BLaER1 treated with 17β-estradiol and CSF1 and Interleukin-3, amounts not matched to agents 10 nM and 100 nM (cell line): ENCODE results near the gene DGKZ.

Experiments used
- H3K27ac ChIP-seq, 11 experiments: shearing (Covaris generic); formaldehyde crosslinking; 2 replicates each; pipeline ENCODE4 v1.8.1; 2022
- H3K27me3 ChIP-seq, 11 experiments: shearing (Covaris generic); formaldehyde crosslinking; 2 replicates each; pipeline ENCODE4 v1.8.1; 2022
- H3K36me3 ChIP-seq, 11 experiments: shearing (Covaris generic); formaldehyde crosslinking; 2 replicates each; pipeline ENCODE4 v1.8.1; 2022
- H3K4me1 ChIP-seq, 10 experiments: shearing (Covaris generic); formaldehyde crosslinking; 2 replicates each; pipeline ENCODE4 v1.8.1; 2022
- H3K4me2 ChIP-seq, 11 experiments: shearing (Covaris generic); formaldehyde crosslinking; 2 replicates each; pipeline ENCODE4 v1.8.1; 2022
- H3K4me3 ChIP-seq, 10 experiments: shearing (Covaris generic); formaldehyde crosslinking; 2 replicates each; pipeline ENCODE4 v1.8.1; 2022
- H3K9ac ChIP-seq, 11 experiments: shearing (Covaris generic); formaldehyde crosslinking; 2 replicates each; pipeline ENCODE4 v1.8.1; 2022
- H3K9me3 ChIP-seq, 11 experiments: shearing (Covaris generic); formaldehyde crosslinking; replicated peaks in 1 of 11; 2 replicates each; pipeline ENCODE4 v1.8.1; 2022
- H4K20me1 ChIP-seq, 11 experiments: shearing (Covaris generic); formaldehyde crosslinking; 2 replicates each; pipeline ENCODE4 v1.8.1; 2022
- Cebpa-rat ChIP-seq, 11 experiments: shearing (Covaris generic); IDR thresholded peaks; 2 replicates each; pipeline ENCODE4 v1.8.1; 2022

The DGKZ gene

GRCh38 chr11:46381819-46382645, 34.8 kb downstream of the DGKZ start:
- TF ChIP-seq Cebpa-rat (IDR thresholded peaks at IDR 0.05) = no peak
- Histone ChIP-seq H3K27me3 (peaks cover 16 to 30% (median 18%) of the 10 kb centered on the region in 11 experiments), H3K4me2 (peak overlapping the region; percentile 90 to 100 (median 98)), H4K20me1 (peaks cover 0 to 79% (median 34%) of the 10 kb centered on the region in 11 experiments; a peak in 19 of 22 replicates), H3K36me3 (peaks cover 15 to 28% (median 21%) of the 10 kb centered on the region in 11 experiments), H3K4me3 (peak overlapping the region; percentile 52 to 79 (median 74)), H3K9me3 (no peaks in the 10 kb centered on the region), H3K4me1 (peaks cover 26 to 56% (median 45%) of the 10 kb centered on the region in 10 experiments), H3K9ac (peak overlapping the region; percentile 60 to 94 (median 89)), H3K27ac (peak overlapping the region in 9 of 11 experiments; percentile 25 to 91 (median 88); a peak in 17 of 22 replicates)

- Histone ChIP-seq H3K4me1 (peaks cover 32 to 60% (median 48%) of the 10 kb centered on the region in 10 experiments), H3K4me2 (peak overlapping the region; percentile 90 to 100 (median 98)), H3K9ac (peak overlapping the region in 9 of 11 experiments; percentile 70 to 94 (median 91); a peak in 17 of 22 replicates), H4K20me1 (peaks cover 0 to 79% (median 32%) of the 10 kb centered on the region in 11 experiments; a peak in 19 of 22 replicates), H3K9me3 (no peaks in the 10 kb centered on the region), H3K4me3 (peak overlapping the region; percentile 52 to 79 (median 74); a peak in 18 of 20 replicates), H3K27ac (peak overlapping the region in 8 of 11 experiments; percentile 77 to 91 (median 88); a peak in 15 of 22 replicates), H3K36me3 (peaks cover 7 to 20% (median 13%) of the 10 kb centered on the region in 11 experiments), H3K27me3 (peaks cover 24 to 38% (median 26%) of the 10 kb centered on the region in 11 experiments)
- TF ChIP-seq Cebpa-rat (IDR thresholded peaks at IDR 0.05) = no peak
These were observed 35.6 kb downstream of the DGKZ start for GRCh38 chr11:46382646-46383403.

- no peak overlapping the region; a peak in 1 of 22 replicates for H3K9ac ChIP-seq
- peak overlapping the region in 3 of 10 experiments; percentile 73 to 77 (median 77); a peak in 5 of 20 replicates for H3K4me3 ChIP-seq
- H3K4me1 ChIP-seq = peaks cover 32 to 60% (median 46%) of the 10 kb centered on the region in 10 experiments
- H3K36me3 ChIP-seq = peaks cover 1 to 15% (median 7%) of the 10 kb centered on the region in 11 experiments; a peak in 19 of 22 replicates
- H4K20me1 ChIP-seq = peaks cover 0 to 79% (median 32%) of the 10 kb centered on the region in 11 experiments; a peak in 19 of 22 replicates
- H3K9me3 ChIP-seq = no peaks in the 10 kb centered on the region
- peaks cover 30 to 44% (median 32%) of the 10 kb centered on the region in 11 experiments for H3K27me3 ChIP-seq
- no peak overlapping the region for H3K27ac ChIP-seq
- H3K4me2 ChIP-seq = peak overlapping the region in 9 of 11 experiments; percentile 92 to 100 (median 98); a peak in 15 of 22 replicates
- TF ChIP-seq Cebpa-rat (IDR thresholded peaks at IDR 0.05) = no peak
These were observed 36.1 kb downstream of the DGKZ start for GRCh38 chr11:46383404-46383758.

GRCh38 chr11:46383974-46384701, 36.9 kb downstream of the DGKZ start:
- Histone ChIP-seq H3K9me3 (no peaks in the 10 kb centered on the region), H3K4me2 (peak overlapping the region in 4 of 11 experiments; percentile 96 to 100 (median 98); a peak in 1 of 22 replicates), H3K9ac (no peak overlapping the region), H4K20me1 (peaks cover 0 to 79% (median 32%) of the 10 kb centered on the region in 11 experiments; a peak in 18 of 22 replicates), H3K4me3 (no peak overlapping the region), H3K27ac (no peak overlapping the region), H3K4me1 (peaks cover 24 to 57% (median 39%) of the 10 kb centered on the region in 10 experiments), H3K36me3 (peaks cover 0 to 12% (median 0%) of the 10 kb centered on the region in 11 experiments; a peak in 5 of 22 replicates), H3K27me3 (peaks cover 37 to 51% (median 39%) of the 10 kb centered on the region in 11 experiments)
- no peak for TF ChIP-seq Cebpa-rat (IDR thresholded peaks at IDR 0.05)

- Histone ChIP-seq H3K4me3 (no peak overlapping the region), H3K27me3 (peaks cover 50 to 64% (median 52%) of the 10 kb centered on the region in 11 experiments), H3K27ac (no peak overlapping the region), H4K20me1 (peaks cover 0 to 79% (median 37%) of the 10 kb centered on the region in 11 experiments; a peak in 18 of 22 replicates), H3K4me1 (peaks cover 21 to 54% (median 39%) of the 10 kb centered on the region in 10 experiments), H3K9ac (no peak overlapping the region), H3K36me3 (peaks cover 0 to 12% (median 0%) of the 10 kb centered on the region in 11 experiments; a peak in 4 of 22 replicates), H3K9me3 (no peaks in the 10 kb centered on the region), H3K4me2 (no peak overlapping the region)
- no peak for TF ChIP-seq Cebpa-rat (IDR thresholded peaks at IDR 0.05)
These were observed 38.1 kb downstream of the DGKZ start for GRCh38 chr11:46385169-46386004.

- peaks cover 57 to 70% (median 59%) of the 10 kb centered on the region in 11 experiments for H3K27me3 ChIP-seq
- peaks cover 0 to 12% (median 0%) of the 10 kb centered on the region in 11 experiments; a peak in 4 of 22 replicates for H3K36me3 ChIP-seq
- H3K9ac ChIP-seq = no peak overlapping the region
- peaks cover 0 to 79% (median 41%) of the 10 kb centered on the region in 11 experiments; a peak in 18 of 22 replicates for H4K20me1 ChIP-seq
- H3K27ac ChIP-seq = no peak overlapping the region
- TF ChIP-seq Cebpa-rat (IDR thresholded peaks at IDR 0.05) = no peak
- H3K9me3 ChIP-seq = no peaks in the 10 kb centered on the region
- H3K4me3 ChIP-seq = no peak overlapping the region
- H3K4me1 ChIP-seq = peaks cover 21 to 57% (median 38%) of the 10 kb centered on the region in 10 experiments
- H3K4me2 ChIP-seq = no peak overlapping the region
These were observed 38.8 kb downstream of the DGKZ start for GRCh38 chr11:46386005-46386578.

GRCh38 chr11:46386674-46387073, 39.4 kb downstream of the DGKZ start:
- peaks cover 62 to 75% (median 65%) of the 10 kb centered on the region in 11 experiments for H3K27me3 ChIP-seq
- no peak overlapping the region for H3K9ac ChIP-seq
- peaks cover 26 to 57% (median 43%) of the 10 kb centered on the region in 10 experiments for H3K4me1 ChIP-seq
- H3K4me3 ChIP-seq = no peak overlapping the region
- peaks cover 0 to 12% (median 0%) of the 10 kb centered on the region in 11 experiments; a peak in 4 of 22 replicates for H3K36me3 ChIP-seq
- no peak overlapping the region for H3K4me2 ChIP-seq
- H3K9me3 ChIP-seq = no peaks in the 10 kb centered on the region
- no peak for TF ChIP-seq Cebpa-rat (IDR thresholded peaks at IDR 0.05)
- H4K20me1 ChIP-seq = peaks cover 0 to 84% (median 46%) of the 10 kb centered on the region in 11 experiments; a peak in 18 of 22 replicates
- no peak overlapping the region for H3K27ac ChIP-seq
